Measurements from ENCODE around the gene CNTN5.
"Not testable (repeated sequence)": the region's sequence is repeated elsewhere in the genome, so short reads cannot be mapped to it uniquely, and the experiment has no call there.

CNTN5 gene

GRCh38 chr11:100182927-100183326 is 1162.2 kb downstream of the CNTN5 start:
- no peak for DNase-seq (ENCODE audit: low read depth in 2 of 3, low spot score in 1 of 3)

- no peak for DNase-seq (ENCODE audit: low read depth in 2 of 3, low spot score in 1 of 3)
These were observed 1164.8 kb downstream of the CNTN5 start for GRCh38 chr11:100185588-100185987.

- no peak for DNase-seq (ENCODE audit: low read depth in 2 of 3, low spot score in 1 of 3)
These were observed 1167.5 kb downstream of the CNTN5 start for GRCh38 chr11:100188137-100188783.

DNA sequence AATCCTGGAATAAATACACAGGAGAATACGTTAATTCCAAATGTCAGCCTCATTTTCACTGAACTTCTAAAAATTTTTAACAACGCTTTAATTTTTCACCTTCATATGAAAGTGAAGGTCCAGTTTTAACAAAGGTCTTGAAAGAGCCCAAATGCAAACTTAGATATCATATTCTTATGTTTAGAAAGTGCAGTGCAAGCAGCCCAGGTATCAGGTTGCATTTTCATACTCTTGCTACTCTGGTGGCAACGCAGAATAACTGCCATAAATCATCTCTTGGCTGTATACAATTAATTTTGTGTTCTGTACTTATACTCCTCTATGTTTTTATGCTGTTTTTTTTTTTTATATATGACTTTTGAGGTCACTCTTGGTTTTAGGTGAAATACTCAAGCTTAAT is 1169.6 kb downstream of the CNTN5 start:
- DNase-seq (ENCODE audit: low read depth in 2 of 3, low spot score in 1 of 3), result no peak

GRCh38 chr11:100192181-100192580 is 1171.4 kb downstream of the CNTN5 start:
- DNase-seq (ENCODE audit: low read depth in 2 of 3, low spot score in 1 of 3), result no peak

- DNase-seq (ENCODE audit: low read depth in 2 of 3, low spot score in 1 of 3), result no peak
These were observed 1183.0 kb downstream of the CNTN5 start for GRCh38 chr11:100203789-100204188.

DNA sequence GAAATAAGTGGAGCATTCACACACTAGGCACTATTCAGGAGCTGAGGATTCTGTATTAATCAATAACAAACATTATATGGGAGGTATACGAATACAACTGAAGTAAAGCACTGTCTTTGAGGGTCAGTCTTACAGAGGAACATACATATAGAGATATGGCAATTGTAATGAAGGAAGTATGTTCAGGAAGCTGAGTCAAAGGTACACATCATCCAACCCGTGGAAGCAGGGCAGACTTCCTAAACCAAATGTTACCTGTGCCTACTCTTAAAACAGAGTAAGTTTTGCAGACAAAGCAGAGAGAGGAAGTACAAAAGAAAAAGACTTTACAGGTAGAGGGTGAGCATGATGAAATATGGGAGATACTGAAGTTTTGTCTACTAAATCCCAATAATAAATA is 1185.2 kb downstream of the CNTN5 start:
- no peak for DNase-seq (ENCODE audit: low read depth in 2 of 3, low spot score in 1 of 3)

- DNase-seq (ENCODE audit: low read depth in 2 of 3, low spot score in 1 of 3), result no peak
These were observed 1187.5 kb downstream of the CNTN5 start for GRCh38 chr11:100208207-100208606.

DNA sequence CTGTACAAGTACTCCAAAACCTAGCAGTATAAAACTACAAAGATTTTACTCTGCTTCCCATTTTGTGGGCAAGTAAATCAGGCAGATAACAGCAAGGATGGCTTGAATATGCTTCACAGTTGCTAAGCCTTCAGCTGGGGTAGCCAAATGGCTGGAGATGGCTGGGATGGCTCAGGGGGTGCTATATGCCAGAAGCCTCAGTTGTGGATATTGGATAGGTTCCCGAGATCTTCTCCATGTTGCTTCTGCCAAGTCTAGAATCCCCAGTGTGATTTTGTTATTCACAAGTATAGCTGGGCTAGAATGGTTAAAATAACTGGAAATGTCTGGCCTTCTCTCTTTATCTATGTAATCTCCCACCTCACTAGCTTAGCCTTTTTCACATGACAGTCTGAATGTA is 1194.0 kb downstream of the CNTN5 start:
- no peak for DNase-seq (ENCODE audit: low read depth in 2 of 3, low spot score in 1 of 3)

DNA sequence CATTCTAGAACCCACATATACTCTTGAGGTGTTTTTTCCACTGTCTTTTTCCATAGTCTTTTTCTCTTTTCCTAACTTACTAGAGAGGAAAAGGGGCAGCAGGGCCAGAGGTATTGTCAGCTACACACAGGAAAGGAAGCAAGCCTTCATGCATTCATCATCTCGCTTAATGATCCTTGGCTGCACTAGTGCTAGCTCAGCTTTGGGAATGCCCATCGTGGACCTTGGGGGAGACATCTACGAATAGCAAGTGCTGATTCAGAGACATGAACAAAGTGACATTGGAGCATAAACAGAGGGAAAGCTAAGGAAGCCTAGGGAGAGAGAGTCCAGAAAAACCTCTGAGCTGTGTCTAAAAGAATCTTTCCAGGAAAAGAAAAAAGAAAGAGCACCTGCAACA is 1200.1 kb downstream of the CNTN5 start:
- no peak for DNase-seq (ENCODE audit: low read depth in 2 of 3, low spot score in 1 of 3)

DNA sequence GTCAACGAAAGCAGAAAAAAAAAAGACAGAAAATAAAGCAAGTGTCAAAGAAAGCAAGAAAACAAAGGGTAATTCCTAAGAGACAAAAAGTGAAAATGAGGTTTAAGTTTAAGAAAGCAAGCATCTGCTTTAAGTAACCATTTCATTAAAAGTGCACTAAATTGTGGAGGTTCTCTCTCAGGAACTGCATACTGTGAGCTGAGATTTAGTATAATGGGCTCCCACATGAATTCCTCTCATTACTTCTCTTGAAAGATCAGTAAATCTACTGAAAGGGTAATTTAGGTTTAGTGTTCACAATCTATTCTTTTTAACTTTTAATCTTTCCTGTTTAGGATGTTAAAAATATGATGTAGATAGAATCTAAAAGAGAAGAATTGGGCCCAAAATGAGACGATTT is 1201.0 kb downstream of the CNTN5 start:
- no peak for DNase-seq (ENCODE audit: low read depth in 2 of 3, low spot score in 1 of 3)

DNA sequence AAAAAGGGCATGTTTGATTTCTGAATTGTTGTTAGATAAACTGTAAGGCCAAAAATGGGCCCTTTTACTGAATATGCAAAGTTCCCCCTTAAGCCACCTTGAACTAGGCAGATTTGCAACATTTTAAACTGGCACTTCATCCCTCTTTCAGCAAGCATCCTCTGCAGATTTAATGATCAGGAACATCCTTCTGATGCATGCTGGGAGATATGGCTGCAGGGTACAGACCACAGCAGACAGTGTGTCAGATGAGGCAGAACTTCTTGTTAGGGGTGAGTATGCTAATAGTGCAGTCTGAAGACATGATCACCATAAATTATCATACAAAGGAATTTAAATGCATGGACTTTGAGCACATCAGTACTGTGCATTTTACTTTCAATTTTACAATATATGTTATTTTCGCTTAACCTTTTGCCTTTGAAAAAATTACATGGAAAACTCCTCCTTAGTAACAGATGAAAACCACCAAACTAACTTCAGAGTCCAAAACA is 1203.8 kb downstream of the CNTN5 start:
- DNase-seq (ENCODE audit: low read depth in 2 of 3, low spot score in 1 of 3), result no peak

- DNase-seq (ENCODE audit: low read depth in 2 of 3, low spot score in 1 of 3), result no peak
These were observed 1208.3 kb downstream of the CNTN5 start for GRCh38 chr11:100229086-100229485.

DNA sequence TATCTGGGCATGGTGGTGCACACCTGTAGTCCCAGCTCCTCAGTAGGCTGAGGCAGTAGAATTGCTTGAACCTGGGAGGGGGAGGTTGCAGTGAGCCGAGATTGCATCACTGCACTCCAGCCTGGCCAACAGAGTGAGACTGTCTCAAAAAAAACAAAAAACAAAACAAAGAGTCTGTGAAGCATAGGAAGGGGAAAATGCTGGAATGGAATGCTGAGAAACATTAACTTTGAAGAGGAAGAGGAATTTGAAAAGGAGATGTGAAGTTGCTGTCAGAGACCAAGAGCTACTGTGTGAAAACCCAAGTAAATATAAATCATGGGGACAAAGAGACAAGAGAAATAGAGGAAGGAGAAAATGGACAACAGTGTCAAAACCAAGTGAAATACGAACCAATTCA is 1211.3 kb downstream of the CNTN5 start:
- DNase-seq (ENCODE audit: low read depth in 2 of 3, low spot score in 1 of 3), result no peak

- no peak for DNase-seq (ENCODE audit: low read depth in 2 of 3, low spot score in 1 of 3)
These were observed 1214.3 kb downstream of the CNTN5 start for GRCh38 chr11:100235085-100235484.

DNA sequence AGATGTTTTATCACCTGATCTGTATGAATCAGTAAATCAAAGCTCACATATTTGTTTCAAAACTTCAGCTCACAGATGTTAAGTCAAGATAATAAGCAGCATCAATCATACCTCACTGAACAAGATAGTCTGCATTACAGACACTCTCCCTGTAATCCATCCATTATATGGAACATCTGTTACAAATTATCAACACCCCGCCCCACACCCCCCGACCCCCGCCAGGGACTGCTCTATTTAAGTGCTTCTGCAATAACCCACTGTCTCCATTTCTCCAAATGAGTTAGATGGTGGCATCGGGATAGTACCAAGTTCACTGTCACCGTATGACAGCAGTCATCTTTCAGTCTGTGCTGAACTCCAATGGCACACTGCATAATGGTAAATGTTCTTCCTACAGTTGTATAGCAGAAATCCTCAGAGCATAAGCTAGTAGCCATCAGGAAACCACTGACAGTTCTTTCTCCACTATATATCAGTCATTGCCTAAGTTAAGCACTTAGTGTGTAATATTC is 1219.3 kb downstream of the CNTN5 start:
- DNase-seq (ENCODE audit: low read depth in 2 of 3, low spot score in 1 of 3), result no peak

GRCh38 chr11:100247704-100248103 is 1227.0 kb downstream of the CNTN5 start:
- DNase-seq (ENCODE audit: low read depth in 2 of 3, low spot score in 1 of 3), result no peak

- DNase-seq (ENCODE audit: low read depth in 2 of 3, low spot score in 1 of 3), result not testable (repeated sequence)
These were observed 1236.6 kb downstream of the CNTN5 start for GRCh38 chr11:100257238-100257803.

- no peak for DNase-seq (ENCODE audit: low read depth in 2 of 3, low spot score in 1 of 3)
These were observed 1248.8 kb downstream of the CNTN5 start for GRCh38 chr11:100269516-100269915.

- no peak for DNase-seq (ENCODE audit: low read depth in 2 of 3, low spot score in 1 of 3)
These were observed 1252.5 kb downstream of the CNTN5 start for GRCh38 chr11:100273066-100273815.

GRCh38 chr11:100274466-100274865 is 1253.7 kb downstream of the CNTN5 start:
- DNase-seq (ENCODE audit: low read depth in 2 of 3, low spot score in 1 of 3), result not testable (repeated sequence)

DNA sequence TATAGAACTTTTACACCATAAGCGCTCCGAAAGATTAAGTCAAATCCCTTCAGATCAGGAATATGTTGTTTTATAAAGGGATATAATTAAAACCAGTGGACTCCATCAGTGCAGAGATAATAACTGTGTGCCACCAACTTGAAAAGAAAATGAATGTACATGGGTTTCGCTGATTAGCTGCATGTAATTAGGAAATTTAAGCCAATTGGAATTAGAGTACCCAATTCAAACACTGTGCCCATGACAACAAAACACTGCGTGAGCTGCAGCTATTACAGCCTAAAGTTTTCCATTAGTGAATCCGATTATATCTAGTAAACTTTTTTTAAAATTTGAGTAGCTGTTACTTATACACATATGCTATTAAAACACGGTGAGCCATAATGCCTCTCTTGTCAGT is 1274.0 kb downstream of the CNTN5 start:
- DNase-seq (ENCODE audit: low read depth in 2 of 3, low spot score in 1 of 3), result no peak

All from stimulated activated CD4-positive, alpha-beta T cell treated with anti-CD3 and anti-CD28 coated beads, Interleukin-12 subunit alpha, Interleukin-12 subunit beta, amount 100 ng/mL, for 48 hours (primary cell).